GM18508 (cell line): ENCODE measurements around the gene CFAP91.

ENCODE experiments used
- ATAC-seq: cut with Tn5 transposase; IDR thresholded peaks from one replicate; pipeline ENCODE4 v1.9.1; 2021; ENCODE audit warnings: moderate number of reproducible peaks; ENCODE audit not compliant: insufficient read depth, unreplicated experiment

CFAP91 gene

GRCh38 chr3:119702530-119703527 lies at the start of gene CFAP91:
TSS of gene CFAP91 (plus strand) at chr3:119703022. CDS start at chr3:119703099, 77 bp downstream.
- ATAC-seq = peak; percentile 51

DNA sequence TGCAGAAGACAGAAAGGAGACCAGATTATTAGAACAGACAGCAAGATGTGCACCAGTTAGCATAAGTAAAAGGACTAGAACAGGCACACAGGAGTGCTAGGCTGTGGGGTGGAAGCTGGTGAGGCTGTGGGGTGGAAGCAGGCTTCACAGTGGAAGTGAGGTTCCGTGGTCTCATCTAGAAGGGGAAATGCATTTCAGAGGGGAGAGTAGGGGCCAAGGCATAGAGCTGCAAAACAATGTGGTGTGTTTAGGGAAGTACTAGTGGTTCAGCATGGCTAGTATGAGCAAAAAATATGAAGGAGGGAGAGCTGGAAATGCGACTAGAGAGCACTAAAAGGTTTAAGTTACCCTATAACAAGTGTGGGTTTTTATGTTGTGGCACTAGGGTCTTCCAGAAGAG lies 48.9 kb upstream of the CFAP91 start:
- ATAC-seq = no peak

GRCh38 chr3:119657887-119658702 lies 44.7 kb upstream of the CFAP91 start:
- ATAC-seq = no peak

DNA sequence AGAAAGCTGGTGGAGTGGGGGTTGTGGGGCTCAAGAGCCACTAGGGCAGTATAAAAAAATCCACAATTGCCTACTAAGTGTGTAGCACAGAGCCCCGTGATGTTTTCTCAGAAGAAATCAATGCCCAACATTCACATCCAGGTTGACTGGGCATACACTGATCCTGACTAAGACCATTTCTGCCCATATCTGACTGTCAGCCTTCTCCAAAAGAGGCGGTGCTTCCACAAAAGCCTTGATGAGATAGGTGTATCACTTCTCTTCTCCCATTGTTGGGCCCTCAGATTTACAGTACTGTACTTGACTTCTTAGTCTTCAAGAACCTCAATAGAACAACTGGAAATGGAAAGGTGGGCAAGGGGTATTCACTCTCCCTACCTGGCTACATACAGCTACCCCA lies 43.8 kb upstream of the CFAP91 start:
- no peak for ATAC-seq

- no peak for ATAC-seq
Observed at GRCh38 chr3:119659606-119660291, 43.1 kb upstream of the CFAP91 start.

DNA sequence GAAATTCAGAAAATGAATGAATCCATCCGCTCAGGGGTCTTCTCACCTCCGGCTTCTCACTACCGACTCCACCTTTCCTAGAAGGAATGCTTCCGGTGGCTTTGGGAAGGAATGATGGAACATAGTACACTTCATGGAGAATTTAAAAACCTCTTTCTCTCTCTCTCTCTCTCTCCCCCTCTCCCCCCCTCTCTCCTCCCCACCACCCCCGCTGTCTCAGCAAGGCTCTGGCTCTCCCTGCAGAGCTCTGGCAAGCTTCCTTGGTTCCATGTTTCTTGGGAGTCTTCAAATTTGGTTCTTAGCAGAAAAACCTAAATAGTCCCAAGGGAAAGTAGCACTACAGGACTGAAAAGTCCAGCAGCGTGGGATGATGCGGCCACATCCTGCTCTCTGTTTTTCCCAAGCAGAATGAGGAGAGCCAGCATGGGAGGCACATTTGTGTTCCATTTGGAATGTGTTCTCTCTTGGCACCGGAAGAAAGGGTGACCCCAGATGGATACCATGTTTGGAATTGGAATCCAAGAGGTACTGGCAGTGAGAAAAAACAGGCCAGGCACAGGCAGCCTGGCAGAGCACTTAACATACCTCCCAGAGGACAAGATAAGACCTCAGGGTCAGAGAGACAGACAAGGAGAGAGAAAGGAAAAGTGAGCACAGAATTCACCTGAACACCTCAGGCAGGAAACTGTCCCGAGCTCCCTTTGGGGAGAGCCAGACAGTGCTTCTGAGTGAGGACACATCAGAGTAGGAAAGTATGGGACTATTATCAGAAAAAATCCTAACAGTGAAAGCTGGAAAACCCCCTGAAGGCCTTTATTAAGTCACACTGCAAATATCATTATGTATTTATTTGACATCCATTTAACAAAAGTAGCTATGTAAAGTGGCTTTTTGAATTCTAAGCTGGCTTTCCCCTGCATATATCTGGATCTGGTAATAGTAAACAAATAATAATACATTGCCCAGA lies 42.1 kb upstream of the CFAP91 start, which contains the start of gene POPDC2:
POPDC2 (minus strand) TSS at position 116 of the 967 bp plus-strand sequence. CDS start 166 bp downstream, outside the sequence.
- no peak for ATAC-seq

GRCh38 chr3:119662604-119663373 lies 40.0 kb upstream of the CFAP91 start:
- ATAC-seq = no peak

GRCh38 chr3:119663885-119664284 lies 38.9 kb upstream of the CFAP91 start:
- no peak for ATAC-seq

- ATAC-seq = no peak
Observed at GRCh38 chr3:119664370-119664769, 38.5 kb upstream of the CFAP91 start.

GRCh38 chr3:119664850-119665379 lies 37.9 kb upstream of the CFAP91 start:
- no peak for ATAC-seq

GRCh38 chr3:119665954-119666559 lies 36.8 kb upstream of the CFAP91 start:
- no peak for ATAC-seq

DNA sequence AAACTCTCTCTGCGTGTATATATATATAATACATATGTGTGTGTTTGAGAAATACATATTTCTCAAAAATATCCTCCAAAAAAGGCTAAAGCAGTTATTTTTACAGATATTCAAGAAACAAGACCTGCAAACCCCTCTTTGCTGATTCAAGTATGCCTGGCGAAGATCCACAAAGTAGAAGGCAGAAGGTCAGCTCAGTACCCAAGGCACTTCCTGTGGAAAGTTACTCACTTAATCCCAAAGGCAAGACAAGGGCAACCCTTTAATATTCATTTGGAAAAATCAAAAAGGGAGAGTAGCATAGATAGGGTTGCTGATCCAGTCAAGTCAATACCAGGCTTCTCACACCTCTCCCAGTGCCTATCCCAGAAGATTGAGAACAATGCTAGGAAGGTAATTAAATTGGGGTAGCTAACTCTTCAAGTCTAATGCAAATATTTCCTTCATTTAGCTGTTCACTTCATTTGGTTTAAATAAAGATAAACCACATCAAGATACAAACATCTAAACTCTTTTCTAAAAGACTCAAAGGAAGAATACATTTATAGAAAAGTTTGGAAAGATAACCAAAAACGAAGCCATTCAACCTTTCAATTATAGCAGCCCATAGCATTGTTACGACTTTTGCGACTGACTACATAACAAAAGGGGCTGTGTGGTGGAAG lies 32.8 kb upstream of the CFAP91 start:
- no peak for ATAC-seq

GRCh38 chr3:119672776-119673175 lies 30.0 kb upstream of the CFAP91 start:
- ATAC-seq = no peak

DNA sequence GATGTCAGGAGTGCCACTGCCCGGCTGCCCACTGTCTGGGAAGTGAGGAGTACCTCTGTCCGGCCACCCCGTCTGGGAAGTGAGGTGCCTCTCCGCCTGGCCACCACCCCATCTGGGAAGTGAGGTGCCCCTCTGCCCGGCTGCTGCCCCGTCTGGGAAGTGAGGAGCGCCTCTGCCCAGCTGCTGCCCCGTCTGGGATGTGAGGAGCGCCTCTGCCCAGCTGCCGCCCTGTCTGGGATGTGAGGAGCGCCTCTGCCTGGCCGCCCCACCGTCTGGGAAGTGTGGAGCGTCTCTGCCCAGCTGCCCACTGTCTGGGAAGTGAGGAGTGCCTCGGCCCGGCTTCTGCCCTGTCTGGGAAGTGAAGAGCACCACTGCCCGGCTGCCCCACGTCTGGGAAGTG lies 28.9 kb upstream of the CFAP91 start:
- no peak for ATAC-seq

DNA sequence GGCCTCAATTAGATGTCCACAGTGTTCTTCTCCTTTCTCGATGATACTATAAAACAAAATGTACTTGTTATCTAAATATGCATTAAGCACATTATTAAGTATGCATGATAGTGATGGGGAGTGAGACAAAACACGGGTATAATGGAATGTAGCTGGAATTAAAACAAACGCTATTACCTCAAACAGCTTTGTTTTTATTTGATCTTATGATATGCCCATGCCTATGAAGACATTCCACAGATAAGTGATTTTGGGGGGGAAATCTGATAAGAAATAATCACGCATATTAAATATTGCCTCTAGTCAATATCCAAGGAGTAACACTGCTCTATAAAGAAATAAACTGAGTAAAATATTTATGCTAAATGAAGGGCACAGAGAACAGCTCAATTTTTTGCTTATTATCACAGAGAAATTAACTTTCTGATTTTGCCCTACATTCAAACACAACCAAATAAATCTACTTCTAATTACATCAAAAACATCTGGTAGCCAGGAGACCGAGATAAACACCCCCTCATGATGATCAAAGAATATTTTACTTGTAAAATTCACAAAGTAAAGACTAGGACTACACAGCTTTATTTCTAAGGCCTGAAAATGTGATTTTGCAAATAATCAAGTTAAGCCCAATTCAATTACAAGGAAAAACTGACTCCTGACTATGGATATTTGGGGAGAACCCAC lies 27.5 kb upstream of the CFAP91 start:
- ATAC-seq = no peak

- ATAC-seq = no peak
Observed at GRCh38 chr3:119676020-119676419, 26.8 kb upstream of the CFAP91 start.
